A673 (cell line): ENCODE measurements around the gene TCF7. TPM values are rescaled to one million over a fixed set of nuclear protein-coding genes. Genes with fewer than 3 reads are reported as not detected.

ENCODE experiments used
- Bru-seq: library from RNA; stranded (reverse); fragments of 400-500 nt; gene quantifications from one replicate; lab custom pipeline; 2021; lab: Mats Ljungman, UMichigan
- BruChase-seq, 2 experiments: library from RNA; stranded (reverse); fragments of 400-500 nt; gene quantifications; one replicate each; lab custom pipeline; 2021; lab: Mats Ljungman, UMichigan
- BruUV-seq: library from RNA; stranded (reverse); fragments of 400-500 nt; replicated peaks from 2 replicates; lab custom pipeline; 2021; lab: Mats Ljungman, UMichigan
- CTCF ChIA-PET: fragments of 300-600 bp; sonication (Branson Sonifier 250); formaldehyde crosslinking; loops from one replicate; lab custom pipeline; 2022; ENCODE audit warnings: antibody characterized with exemption; lab: Charles Lee
- POLR2A ChIA-PET: fragments of 300-600 bp; sonication (Branson Sonifier 250); formaldehyde crosslinking; loops from one replicate; lab custom pipeline; 2022; ENCODE audit warnings: antibody characterized with exemption; ENCODE audit not compliant: low non-redundant PET; lab: Charles Lee
- DNase-seq: peaks from one replicate; pipeline ENCODE4 v3.0.0-alpha.2; 2015; ENCODE audit warnings: low spot score
- H3K27ac ChIP-seq: fragments of 200-600 bp; sonication (generic); 2 replicates; pipeline ENCODE4 v1.5.1; 2016; ENCODE audit warnings: mixed run types, low read depth, mild to moderate bottlenecking, mixed read lengths, antibody characterized with exemption, low read length; ENCODE audit not compliant: poor library complexity, severe bottlenecking
- H3K27me3 ChIP-seq: fragments of 200-600 bp; sonication (generic); replicated peaks from 2 replicates; pipeline ENCODE4 v1.6.1; 2017; ENCODE audit warnings: mixed run types, low read depth, mild to moderate bottlenecking, mixed read lengths, antibody characterized with exemption, low read length; ENCODE audit not compliant: insufficient read depth, poor library complexity
- H3K36me3 ChIP-seq: fragments of 200-600 bp; sonication (generic); 2 replicates; pipeline ENCODE4 v1.6.1; 2016; ENCODE audit warnings: mixed run types, mild to moderate bottlenecking, mixed read lengths, antibody characterized with exemption, low read length; ENCODE audit not compliant: insufficient read depth, poor library complexity, severe bottlenecking
- H3K4me1 ChIP-seq: fragments of 200-600 bp; sonication (generic); 2 replicates; pipeline ENCODE4 v1.6.1; 2017; ENCODE audit warnings: mixed run types, mild to moderate bottlenecking, mixed read lengths, antibody characterized with exemption, low read length; ENCODE audit not compliant: insufficient read depth, poor library complexity, severe bottlenecking
- H3K4me3 ChIP-seq: fragments of 200-600 bp; sonication (generic); 2 replicates; pipeline ENCODE4 v1.5.1; 2016; ENCODE audit warnings: low read depth, mixed run types, mild to moderate bottlenecking, mixed read lengths, low read length; ENCODE audit not compliant: poor library complexity, severe bottlenecking
- H3K9me3 ChIP-seq: fragments of 200-600 bp; sonication (generic); 2 replicates; pipeline ENCODE4 v1.6.1; 2016; ENCODE audit warnings: mixed run types, low read depth, mild to moderate bottlenecking, mixed read lengths, antibody characterized with exemption, low read length; ENCODE audit not compliant: poor library complexity, severe bottlenecking
- CTCF ChIP-seq: fragments of 300-800, 200-600 bp; sonication (generic); conservative IDR thresholded peaks from 2 replicates; pipeline ENCODE4 v1.5.1; 2017; ENCODE audit warnings: low read depth, mild to moderate bottlenecking, antibody characterized with exemption, low read length, moderate library complexity, mixed read lengths
- EZH2 ChIP-seq: fragments of 200-600 bp; sonication (generic); IDR thresholded peaks from 2 replicates; pipeline ENCODE4 v1.6.1; 2017; ENCODE audit warnings: borderline replicate concordance, low read depth, mild to moderate bottlenecking, mixed read lengths, antibody characterized with exemption, low read length; ENCODE audit not compliant: poor library complexity, severe bottlenecking
- intact Hi-C: fragments of 100-400 bp; cut with micrococcal nuclease; formaldehyde crosslinking; loops from one replicate; pipeline ENCODE4 v1.10.0; 2022; ENCODE audit not compliant: unreplicated experiment
- long read RNA-seq: library from polyadenylated mRNA; stranded (forward); transcript quantifications from one replicate; pipeline ENCODE4 v2.0.0, GENCODE V29; 2022
- total RNA-seq: library from RNA; stranded (reverse); gene quantifications from 2 replicates; pipeline ENCODE4 v1.2.3, GENCODE V29; 2021

Gene TCF7
- total RNA-seq = 2.4 and 3.3 TPM in 2 replicates
- Bru-seq, nascent RNA = percentile 25 among the genes with signal in this experiment
- percentile 34 among the genes with signal in this experiment for BruChase-seq, experiment 1, labeled RNA remaining after a 2-hour chase
- BruChase-seq, experiment 2, labeled RNA remaining after a 6-hour chase = percentile 33 among the genes with signal in this experiment
- long read RNA-seq, partial matches to known transcripts = 1 of 11 reads
- long read RNA-seq, other reads (novel, unspliced or antisense) = 9 of 11 reads

- no TSS peak for BruUV-seq
- no peak within 1 kb of the TSS for H3K27ac ChIP-seq
These were observed at the start of gene TCF7 for GRCh38 chr5:134113902-134114875. Gene TCF7 (plus strand): TSS chr5:134114681. CDS start chr5:134114907, 226 bp downstream.

DNA sequence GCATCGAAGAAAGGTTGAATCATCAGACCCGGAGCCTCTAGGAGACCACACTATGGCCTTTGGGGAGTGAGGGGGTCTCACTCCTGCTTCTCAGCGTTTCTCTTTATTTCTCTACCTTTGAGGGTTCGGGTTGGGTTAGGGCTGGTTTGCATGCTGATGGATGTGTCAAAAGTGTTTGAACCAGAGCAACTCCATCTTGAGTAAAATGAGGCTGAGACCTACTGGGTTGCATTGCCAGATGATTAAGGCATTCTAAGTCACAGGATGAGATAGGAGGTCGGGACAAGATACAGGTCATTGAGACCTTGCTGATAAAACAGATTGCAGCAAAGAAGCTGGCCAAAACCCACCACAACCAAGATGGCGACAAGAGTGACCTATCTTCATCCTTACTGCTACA, 44.9 kb upstream of the TCF7 start:
- ChIA-PET CTCF (no interaction called here), POLR2A (no interaction called here)
- Histone ChIP-seq H3K36me3 (no peaks in the 10 kb centered on the region), H3K27me3 (peaks cover 6% of the 10 kb centered on the region), H3K9me3 (no peaks in the 10 kb centered on the region), H3K4me3 (no peak overlapping the region), H3K27ac (no peak overlapping the region), H3K4me1 (no peaks in the 10 kb centered on the region)
- no peak for TF ChIP-seq EZH2
- no peak for TF ChIP-seq CTCF
- no TSS peak for BruUV-seq
- DNase-seq = no peak
- intact Hi-C loops = no loop called here

More at GRCh38 chr5:134113902-134114875, at the start of gene TCF7:
- Histone ChIP-seq H3K4me3 (peak within 1 kb of the TSS; percentile 52), H3K36me3 (no peaks in the 10 kb centered on the region), H3K4me1 (peaks cover 18% of the 10 kb centered on the region), H3K9me3 (no peaks in the 10 kb centered on the region), H3K27me3 (peaks cover 6% of the 10 kb centered on the region)
- POLR2A ChIA-PET = interaction anchor here (0.6 kb wide), 1 partner anchor 71 kb away, joined by 5 read pairs; no protein-coding TSS in a partner anchor
- intact Hi-C loops = no loop called here
- TF ChIP-seq EZH2 (no peak), CTCF (no peak)
- CTCF ChIA-PET = interaction anchor here (0.6 to 0.7 kb wide), 4 partner anchors 10 to 118 kb away, joined by 3 to 8 read pairs (median 6); no protein-coding TSS in a partner anchor
- DNase-seq = peak; percentile 86

- H3K36me3 ChIP-seq = no peaks in the 10 kb centered on the region
- intact Hi-C loops = no loop called here
- no TSS peak for BruUV-seq
- peak overlapping the region; percentile 16 for H3K4me3 ChIP-seq
- POLR2A ChIA-PET = no interaction called here
- no peaks in the 10 kb centered on the region for H3K9me3 ChIP-seq
- TF ChIP-seq EZH2 (no peak), CTCF (no peak)
- CTCF ChIA-PET = interaction anchor here (0.6 kb wide), 1 partner anchor 81 kb away, joined by 3 read pairs; no protein-coding TSS in a partner anchor
- no peak overlapping the region for H3K27ac ChIP-seq
- no peak for DNase-seq
- no peaks in the 10 kb centered on the region for H3K4me1 ChIP-seq
- H3K27me3 ChIP-seq = peaks cover 6% of the 10 kb centered on the region
These were observed 43.5 kb upstream of the TCF7 start for GRCh38 chr5:134070725-134071613.
